Jurkat, Clone E6-1 (cell line): ENCODE data around the gene C6orf163.

Experiments used
- DNase-seq: peaks from one replicate; pipeline ENCODE4 v3.0.0-alpha.2; 2011; ENCODE audit warnings: low read depth, low spot score
- H3K4me3 ChIP-seq: 2 replicates; pipeline ENCODE4 v1.5.1; 2011; ENCODE audit warnings: mild to moderate bottlenecking, low read length, control low read depth, moderate library complexity

Gene C6orf163

DNA sequence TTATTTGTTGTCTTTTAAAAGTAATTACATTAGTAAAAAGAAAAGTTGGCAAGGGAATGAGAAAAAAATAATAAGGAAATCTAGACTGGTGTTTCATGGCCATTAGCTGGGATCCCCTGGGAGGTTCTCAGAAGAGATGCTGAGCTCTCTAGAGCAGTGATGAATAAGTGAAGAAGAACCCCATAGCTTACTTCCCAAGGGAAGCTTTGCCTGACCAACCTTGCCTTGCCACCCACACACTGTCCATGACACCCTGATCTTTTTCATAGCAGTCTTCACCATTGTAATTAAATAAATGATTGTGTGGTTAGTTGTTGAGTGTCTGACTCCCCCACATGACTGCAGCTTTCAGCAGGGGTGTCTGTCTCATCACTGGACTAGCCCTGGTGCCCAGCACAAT is 5.9 kb downstream of the C6orf163 start:
- no peak for DNase-seq
- no peak overlapping the region for H3K4me3 ChIP-seq

DNA sequence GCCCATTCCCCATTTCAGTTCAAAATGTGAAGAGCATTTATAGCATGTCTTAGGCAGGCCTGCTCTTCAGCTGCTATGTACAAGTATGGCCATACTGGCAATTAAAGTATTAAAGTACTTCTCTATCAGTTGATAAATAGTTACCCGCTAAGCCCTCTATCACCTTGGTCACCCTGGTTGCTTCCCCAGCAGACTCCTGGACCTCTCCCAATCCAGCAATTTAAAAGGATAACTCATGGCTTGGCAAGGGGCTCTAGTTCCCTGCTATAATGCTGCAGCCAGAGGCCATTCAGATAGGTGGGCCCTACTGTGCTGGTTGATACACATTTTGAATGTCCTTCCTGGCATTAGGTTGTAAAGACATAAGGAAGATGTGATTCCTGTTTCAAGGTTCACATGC is 7.0 kb downstream of the C6orf163 start:
- no peak for DNase-seq
- H3K4me3 ChIP-seq: no peak overlapping the region

DNA sequence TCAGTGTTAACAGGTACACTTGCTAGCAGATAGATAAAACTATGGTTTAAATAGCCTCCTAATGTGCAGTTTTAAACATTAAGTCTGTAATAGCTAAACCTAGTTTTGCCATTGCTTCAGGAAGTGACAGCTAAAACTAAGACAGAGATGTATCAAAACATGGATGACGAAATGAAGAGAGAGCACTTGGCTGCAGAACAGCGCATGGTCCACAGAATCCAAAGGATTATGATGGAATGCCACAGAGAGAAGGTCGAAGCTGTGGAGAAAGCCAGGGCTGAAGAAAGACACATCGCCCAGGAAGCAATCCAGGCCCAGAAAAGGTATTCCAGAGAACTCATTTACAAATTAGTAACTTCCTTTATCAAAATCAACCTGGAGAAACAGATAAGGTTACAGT is 11.6 kb downstream of the C6orf163 start:
- no peak overlapping the region for H3K4me3 ChIP-seq
- no peak for DNase-seq

DNA sequence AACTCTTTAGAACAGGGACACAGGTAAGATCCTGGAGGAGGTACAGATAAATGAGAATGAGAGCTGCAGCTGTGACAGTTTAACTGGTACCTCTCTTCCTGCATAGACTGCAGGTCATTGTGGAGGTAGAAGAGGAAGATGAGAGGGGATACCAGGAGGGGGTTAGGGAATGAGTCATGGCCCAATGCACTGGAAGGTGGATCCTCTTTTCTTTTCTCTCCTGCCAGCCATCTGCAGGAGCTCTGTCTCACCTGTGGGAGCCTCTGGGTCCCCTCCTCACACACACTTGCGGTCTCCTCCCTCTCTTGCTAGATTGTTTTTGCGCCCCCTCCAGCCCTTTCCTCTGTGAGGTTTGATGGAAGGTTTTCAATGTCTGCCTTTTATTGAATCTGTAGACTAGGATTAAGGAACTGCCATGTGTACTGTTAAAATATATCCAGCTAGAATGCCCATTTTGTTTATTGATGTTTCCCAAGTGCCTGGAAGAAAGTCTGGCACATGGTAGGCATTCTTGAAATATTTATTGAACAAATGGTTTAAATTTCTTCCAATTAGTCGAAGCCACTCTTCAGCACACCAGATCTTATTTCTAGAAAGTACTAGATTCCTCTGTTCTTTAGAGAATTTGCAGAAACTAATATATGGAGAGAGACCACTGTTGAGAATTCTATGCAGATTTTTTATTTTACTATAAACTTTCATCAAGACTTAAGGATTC is 13.0 kb downstream of the C6orf163 start:
- no peak overlapping the region for H3K4me3 ChIP-seq
- no peak for DNase-seq

DNA sequence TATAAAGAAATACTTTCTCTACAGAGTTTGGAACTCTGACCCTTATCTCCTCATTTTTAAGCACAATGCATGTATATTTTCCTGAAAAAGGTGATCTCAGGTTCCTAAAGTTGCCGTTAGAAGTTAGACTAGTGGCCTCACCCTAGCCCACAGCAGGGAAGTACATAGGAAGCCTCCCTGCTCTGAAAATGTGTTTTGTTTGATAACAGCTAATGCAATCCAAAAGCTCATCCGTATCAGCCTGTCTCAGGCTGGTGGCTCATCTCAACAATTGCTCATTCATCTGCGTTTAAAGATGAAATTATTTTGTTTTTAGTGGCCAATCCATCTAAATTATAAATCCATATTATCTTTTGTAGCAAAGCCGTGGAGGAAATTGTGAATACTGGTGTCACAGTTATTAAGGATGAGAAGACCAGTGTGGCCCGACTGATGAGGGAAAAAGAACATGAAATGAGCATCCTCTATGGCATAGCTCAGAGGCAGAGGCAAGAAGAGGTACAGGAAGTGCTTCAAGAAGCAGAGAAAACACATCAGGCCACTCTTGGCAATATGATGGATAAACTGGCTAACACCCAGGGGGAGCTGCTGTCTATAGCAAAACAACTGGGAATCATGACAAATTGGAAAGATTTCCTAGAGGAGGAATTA is 20.1 kb downstream of the C6orf163 start:
- H3K4me3 ChIP-seq: no peak overlapping the region

DNA sequence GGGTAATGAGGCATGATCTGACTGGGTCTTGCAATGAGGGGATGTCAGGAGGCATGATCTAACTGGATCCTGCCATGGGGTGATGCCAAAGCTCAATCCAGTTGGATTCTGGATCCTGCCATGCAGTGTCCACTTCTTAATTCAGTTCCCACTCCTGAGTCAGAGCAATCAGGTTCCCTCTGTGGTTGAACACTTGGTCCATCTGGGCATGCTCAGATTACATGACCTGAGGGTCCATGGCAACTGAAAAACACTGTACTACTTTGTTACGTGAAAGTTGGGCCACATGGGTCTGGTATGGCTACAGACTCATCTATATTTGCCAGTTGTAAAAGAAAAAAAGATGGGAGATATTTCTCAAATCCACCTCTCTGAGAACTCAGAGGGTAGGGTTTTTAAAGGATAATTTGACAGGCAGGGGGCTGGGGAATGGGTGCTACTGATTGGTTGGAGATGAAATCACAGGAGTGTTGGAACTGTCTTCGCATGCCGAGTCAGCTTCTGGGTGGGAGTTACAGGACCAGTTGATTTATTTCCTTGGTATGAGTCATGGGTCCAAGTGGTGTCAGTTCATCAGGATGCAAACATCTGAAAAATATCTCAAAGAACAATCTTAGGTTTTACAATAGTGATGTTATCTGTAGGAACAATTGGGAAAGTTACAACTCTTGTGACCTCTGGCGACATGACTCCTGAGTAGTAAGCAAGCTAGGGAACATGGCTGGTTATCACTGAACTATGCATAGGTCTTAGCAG is 21.6 kb downstream of the C6orf163 start:
- no peak overlapping the region for H3K4me3 ChIP-seq
- no peak for DNase-seq

More for the DNA sequence above, 20.1 kb downstream of the C6orf163 start:
- no peak for DNase-seq

DNA sequence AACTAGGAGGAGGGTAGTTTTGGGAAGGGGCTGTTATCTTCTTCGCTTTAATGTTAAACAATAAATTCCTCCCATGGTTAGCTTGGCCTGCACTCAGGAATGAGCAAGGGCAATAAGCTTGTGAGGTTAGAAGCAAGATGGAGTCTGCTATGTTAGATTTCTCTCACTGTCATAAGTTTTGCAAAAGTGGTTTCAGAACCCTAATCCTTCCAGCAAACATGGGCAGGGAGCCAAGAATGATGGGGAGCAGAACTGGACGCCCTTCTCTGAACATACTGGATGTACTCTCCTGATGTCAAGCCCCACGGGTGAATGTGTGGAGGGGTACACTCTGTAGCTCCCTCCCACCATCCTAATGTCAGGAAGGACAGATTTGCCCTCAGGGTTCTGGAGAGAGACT is 22.3 kb downstream of the C6orf163 start:
- no peak for DNase-seq
- no peak overlapping the region for H3K4me3 ChIP-seq

DNA sequence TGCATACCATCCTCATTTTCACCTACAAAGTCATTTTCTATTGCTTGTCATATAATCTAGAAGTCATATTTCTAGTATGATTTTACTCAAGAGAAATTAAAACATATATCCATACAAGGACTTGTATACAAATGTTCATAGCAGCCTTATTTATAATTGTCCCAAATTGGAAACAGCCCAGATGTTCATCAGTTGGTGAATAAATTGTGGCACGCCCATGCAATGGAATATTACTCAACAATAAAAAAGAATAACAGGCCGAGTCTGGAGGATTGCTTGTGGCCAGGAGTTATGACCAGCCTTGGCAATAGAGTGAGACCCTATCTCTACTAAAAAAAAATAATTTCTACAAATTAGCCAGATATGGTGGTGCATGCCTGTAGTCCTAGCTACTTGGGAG is 28.8 kb downstream of the C6orf163 start:
- no peak overlapping the region for H3K4me3 ChIP-seq
- no peak for DNase-seq

DNA sequence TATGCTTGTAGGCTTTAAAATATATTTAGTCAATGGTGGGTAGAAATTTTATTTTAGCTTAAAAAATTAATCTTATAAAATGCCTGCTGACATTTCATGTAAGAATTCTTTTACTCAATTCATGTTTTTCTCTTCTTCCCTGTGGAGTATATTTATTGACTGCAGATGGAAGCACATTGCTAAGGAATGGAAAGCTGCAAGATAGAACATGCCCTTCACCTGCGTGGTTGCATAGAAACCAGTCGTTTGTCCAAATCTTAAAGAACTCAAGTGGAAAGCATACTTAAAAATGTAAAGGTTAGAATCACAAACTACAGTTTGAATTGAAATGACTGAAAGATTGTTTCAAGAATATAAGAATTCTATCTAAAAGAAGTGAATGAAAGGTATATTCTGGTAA is 30.7 kb downstream of the C6orf163 start:
- no peak for DNase-seq
- H3K4me3 ChIP-seq: no peak overlapping the region

DNA sequence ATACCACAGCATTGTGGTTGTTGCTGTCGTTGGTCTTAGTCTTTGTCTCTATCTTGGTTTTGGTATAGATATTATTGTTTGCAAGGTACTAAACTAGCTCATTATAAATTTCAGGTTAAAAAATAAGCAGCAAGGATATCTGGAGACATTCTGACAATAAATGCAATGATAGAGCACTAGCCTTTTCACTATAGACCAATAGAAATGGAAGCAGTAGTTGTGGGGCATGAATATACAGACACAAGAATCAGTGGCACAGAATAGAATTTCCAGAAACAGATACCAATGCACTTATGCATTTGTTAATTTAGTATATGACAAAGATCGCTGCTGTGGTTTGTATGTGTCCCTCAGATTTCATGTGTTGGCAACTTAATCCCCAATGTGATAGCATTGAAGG is 32.0 kb downstream of the C6orf163 start:
- H3K4me3 ChIP-seq: no peak overlapping the region
- DNase-seq: no peak

DNA sequence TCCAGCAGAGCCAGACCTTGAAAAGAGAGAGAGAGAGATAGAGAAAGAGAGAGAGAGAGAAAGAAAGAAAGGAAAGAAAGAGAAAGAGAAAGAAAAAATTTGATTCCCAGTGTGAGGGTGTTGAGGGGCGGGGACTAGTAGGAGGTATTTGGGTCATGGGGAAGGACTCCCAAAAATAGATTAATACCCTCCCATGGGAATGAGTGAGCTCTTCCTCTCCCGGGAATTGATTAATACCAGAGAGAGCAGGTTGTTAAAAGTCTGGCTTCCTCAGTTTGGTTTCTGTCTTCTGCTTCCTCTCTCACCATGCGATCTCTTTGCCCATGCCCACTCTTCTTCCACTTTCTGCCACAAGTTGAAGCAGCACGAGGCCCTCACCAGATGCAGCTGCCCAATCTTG is 34.3 kb downstream of the C6orf163 start:
- no peak for DNase-seq
- H3K4me3 ChIP-seq: no peak overlapping the region

DNA sequence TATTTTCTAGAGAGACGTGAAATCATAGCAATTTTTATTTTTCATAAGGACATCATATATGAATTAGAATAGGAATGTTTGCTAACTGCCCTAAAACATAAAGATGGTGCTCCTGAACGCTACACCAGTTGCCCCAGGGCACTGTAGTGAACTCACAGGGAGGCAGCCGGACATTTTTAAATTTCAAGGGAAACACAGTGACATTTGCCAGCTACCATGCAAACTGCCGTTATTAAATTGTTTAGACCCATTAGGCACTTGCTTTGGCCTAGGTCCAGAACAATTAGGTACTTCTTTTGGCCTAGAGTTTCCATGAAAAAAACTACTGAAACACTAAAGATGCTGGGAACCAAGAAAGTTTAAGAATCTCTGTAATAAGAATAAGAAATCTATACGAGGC is 38.2 kb downstream of the C6orf163 start:
- DNase-seq: no peak
- no peak overlapping the region for H3K4me3 ChIP-seq

DNA sequence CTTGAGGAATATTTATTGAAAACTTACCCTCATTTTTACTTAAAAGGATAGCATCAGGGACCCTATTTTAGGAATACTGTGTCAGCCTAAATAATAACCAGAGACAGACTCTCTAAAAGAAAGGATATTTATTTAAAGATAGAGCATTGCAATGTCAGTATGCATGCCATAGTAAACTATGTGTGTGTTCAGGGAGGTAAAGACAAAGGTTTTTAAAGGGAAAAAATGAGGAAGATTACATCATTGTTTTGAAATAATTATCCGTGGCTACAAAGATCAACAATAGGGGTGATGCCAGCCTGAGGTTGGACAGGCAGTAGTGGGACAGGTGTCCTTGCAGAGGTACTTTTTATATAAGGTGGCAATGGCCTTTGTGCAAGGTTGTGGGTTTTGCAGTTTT is 39.4 kb downstream of the C6orf163 start:
- H3K4me3 ChIP-seq: no peak overlapping the region

DNA sequence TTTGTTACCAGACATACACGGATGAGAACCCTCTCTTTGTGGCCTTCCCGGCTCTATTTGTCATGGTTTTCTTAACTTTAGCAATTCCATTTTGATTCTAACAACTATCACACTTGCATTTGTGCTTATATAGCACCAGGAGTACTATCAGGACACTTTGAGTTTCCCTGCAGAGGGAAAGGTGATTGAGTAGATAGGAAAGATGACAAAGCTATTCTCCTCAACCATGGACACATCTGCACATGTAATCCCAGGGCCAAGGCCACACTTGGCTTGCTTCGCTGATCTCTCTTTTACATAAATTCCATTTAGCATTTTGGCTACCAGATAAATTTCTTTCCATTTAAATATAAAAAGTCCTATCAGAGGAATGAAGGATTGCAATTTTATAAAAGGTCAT is 39.8 kb downstream of the C6orf163 start:
- no peak overlapping the region for H3K4me3 ChIP-seq
- no peak for DNase-seq

More for the DNA sequence above, 39.4 kb downstream of the C6orf163 start:
- no peak for DNase-seq

DNA sequence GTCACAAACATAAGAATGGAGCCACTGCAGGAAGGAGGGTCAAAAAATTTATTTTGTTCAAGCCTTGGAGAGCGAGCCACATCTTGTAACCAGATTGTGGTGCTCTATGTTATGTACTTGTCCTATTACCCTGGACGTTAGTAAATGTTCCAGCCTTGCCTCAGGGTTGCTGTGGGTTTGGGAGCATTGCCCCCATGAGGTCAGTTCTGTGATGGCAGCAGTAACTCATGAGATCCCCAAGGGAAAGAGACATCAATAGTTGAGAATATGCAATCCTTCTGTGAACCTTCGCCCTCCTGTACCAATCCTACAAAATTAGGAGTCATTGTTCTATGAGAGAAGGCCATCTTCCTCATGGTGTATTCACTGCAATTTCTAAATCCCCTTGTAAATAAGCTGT is 46.7 kb downstream of the C6orf163 start:
- no peak overlapping the region for H3K4me3 ChIP-seq
- DNase-seq: no peak

DNA sequence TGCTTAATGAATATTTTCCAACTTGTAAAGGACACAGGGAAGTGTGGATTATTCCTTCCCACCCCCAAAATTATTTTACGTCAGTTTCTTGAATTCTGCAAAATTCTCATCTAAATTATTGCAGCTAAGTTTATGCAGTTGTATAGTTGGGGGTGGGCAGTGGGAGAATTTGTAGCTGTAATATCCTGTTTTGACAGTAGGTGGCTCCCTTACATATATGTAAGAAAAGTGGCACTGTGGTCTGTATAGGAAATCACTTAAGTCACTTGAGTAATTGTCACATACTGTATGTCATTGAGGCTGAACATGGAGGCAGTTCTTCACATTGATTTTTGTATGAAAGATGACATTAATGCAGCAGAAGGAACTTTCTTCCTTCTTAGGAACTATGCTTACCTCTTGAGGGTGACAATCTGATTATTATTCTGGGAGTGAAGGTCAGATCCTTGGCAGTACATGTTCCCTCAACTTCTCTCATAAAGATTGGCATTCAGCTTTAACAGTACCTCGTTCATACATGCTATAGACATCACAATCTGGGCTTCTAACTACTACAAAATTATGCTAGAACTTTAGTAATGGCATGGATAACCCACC is 48.5 kb downstream of the C6orf163 start:
- no peak overlapping the region for H3K4me3 ChIP-seq
- peak; percentile 78 for DNase-seq

DNA sequence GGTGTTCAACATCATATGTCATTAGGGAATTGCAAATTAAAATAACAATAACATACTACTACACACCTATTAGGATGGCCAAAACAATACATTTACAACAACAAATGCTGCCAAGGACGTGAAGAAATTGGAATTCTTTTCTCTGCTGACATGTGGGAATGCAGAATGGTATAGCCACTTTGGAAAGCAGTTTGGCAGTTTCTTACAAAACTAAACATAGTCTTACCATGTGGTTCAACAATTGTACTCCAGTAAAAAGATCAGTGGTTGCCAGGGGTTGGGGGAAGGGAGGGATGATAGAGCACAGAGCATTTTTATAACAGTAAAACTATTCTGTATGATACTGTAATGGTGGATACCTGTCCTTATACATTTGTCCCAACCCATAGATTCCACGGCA is 50.8 kb downstream of the C6orf163 start:
- no peak overlapping the region for H3K4me3 ChIP-seq
- DNase-seq: no peak

DNA sequence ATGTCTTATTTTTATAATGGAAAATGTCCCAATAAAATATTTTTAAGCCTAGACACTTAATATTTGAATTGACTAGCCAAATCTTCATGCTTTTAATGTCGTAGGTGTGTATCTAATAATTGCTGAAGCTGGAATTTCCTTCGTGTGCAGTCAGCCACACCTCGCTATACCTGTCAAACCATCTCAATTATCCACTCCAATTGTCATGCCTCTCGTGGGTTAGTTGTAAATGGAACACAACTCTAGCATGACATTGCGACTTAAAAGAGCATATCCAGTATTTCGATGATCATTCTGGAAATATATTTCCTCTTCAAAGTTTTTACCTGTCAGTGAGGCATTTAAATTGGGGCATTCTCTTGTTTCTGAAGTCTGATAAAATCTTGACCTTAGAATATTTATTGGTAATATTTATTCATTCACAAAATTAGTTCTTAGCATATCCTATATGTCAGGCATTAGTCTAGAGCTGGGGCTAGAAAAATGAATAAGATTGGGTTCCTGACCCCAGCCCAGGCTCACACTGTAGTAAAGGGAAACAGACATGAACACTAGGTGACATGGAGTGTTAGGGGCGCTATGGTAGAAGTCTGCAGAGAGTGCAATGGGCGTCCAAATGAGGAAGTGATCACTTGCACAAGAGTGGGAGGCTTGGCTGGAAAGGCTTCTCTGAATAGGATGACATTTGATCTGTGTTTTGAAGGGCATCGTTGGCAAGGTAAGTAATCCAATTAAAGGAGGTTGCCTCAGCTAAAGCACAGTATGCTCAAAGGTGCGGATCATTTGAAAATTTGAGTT is 52.2 kb downstream of the C6orf163 start:
- no peak overlapping the region for H3K4me3 ChIP-seq
- no peak for DNase-seq

DNA sequence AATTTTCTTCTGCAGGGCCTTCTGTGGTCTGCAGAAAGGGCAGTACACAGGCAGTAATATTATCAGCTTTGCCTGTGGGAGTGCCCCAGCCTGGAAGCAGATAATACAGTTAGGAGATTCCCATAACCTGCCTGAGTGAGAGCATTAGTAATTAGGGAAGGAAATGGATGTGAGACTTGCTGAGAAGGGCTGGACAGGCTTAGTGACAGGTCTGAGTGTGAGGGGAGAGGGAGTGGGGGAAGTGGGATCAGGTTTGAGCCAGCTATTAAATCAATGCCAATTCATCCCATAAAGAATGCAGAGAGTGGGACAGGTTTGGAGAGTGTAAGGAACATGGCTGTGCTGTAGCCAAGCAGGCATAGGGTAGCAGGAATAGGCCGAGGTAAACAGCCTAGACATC is 53.0 kb downstream of the C6orf163 start:
- H3K4me3 ChIP-seq: no peak overlapping the region
- DNase-seq: no peak
